HepG2 (cell line): Measurements from ENCODE around the gene TEAD1. TPM values are rescaled to one million over a fixed set of nuclear protein-coding genes. Genes with fewer than 3 reads are reported as not detected.
A peak's percentile ranks its signal among the peaks of the same experiment; 100 is the strongest.

Experiments used
- EED ChIP-seq: sonication (generic); formaldehyde crosslinking; IDR thresholded peaks from 2 replicates; pipeline ENCODE4 v1.5.0; 2020; ENCODE audit warnings: mild to moderate bottlenecking, missing genetic modification reagents
- LCORL ChIP-seq, 2 experiments: fragments of 450-650 bp in 1 of 2; sonication (generic) in 1 of 2; formaldehyde crosslinking in 1 of 2; IDR thresholded peaks; 2 replicates each; pipeline versions ENCODE4 v1.5.0 to v1.6.1; 2017 to 2020; ENCODE audit warnings: antibody characterized with exemption in 1 of 2, missing genetic modification reagents in 1 of 2
- MYNN ChIP-seq: sonication (generic); formaldehyde crosslinking; IDR thresholded peaks from 2 replicates; pipeline ENCODE4 v1.4.0; 2020; ENCODE audit warnings: mild to moderate bottlenecking, low read depth, missing genetic modification reagents
- NFE2L2 ChIP-seq: fragments of 150-350 bp; IDR thresholded peaks from 2 replicates; pipeline ENCODE4 v1.6.1; 2014; ENCODE audit warnings: low read length
- NFIB ChIP-seq: sonication (generic); formaldehyde crosslinking; IDR thresholded peaks from 2 replicates; pipeline ENCODE4 v1.9.0; 2021; ENCODE audit warnings: missing genetic modification reagents, mild to moderate bottlenecking, borderline replicate concordance
- NR2C2 ChIP-seq: sonication (generic); formaldehyde crosslinking; IDR thresholded peaks from 2 replicates; pipeline ENCODE4 v1.4.0; 2020; ENCODE audit warnings: missing genetic modification reagents, mild to moderate bottlenecking, moderate library complexity, borderline replicate concordance
- ZBTB7B ChIP-seq: sonication (generic); formaldehyde crosslinking; IDR thresholded peaks from 2 replicates; pipeline ENCODE4 v1.4.0; 2020; ENCODE audit warnings: missing genetic modification reagents
- ZEB1 ChIP-seq: IDR thresholded peaks from 2 replicates; pipeline ENCODE4 v1.6.1; 2012; ENCODE audit warnings: mild to moderate bottlenecking, low read depth, inconsistent platforms; ENCODE audit not compliant: insufficient replicate concordance
- ZMYM4 ChIP-seq: sonication (generic); formaldehyde crosslinking; IDR thresholded peaks from 2 replicates; pipeline ENCODE4 v1.8.1; 2023; ENCODE audit warnings: mild to moderate bottlenecking, missing genetic modification reagents
- ZNF12 ChIP-seq: sonication (generic); formaldehyde crosslinking; IDR thresholded peaks from 2 replicates; pipeline ENCODE4 v1.5.0; 2020; ENCODE audit warnings: missing genetic modification reagents
- ZNF251 ChIP-seq: sonication (generic); formaldehyde crosslinking; IDR thresholded peaks from 2 replicates; pipeline ENCODE4 v1.9.0; 2021; ENCODE audit warnings: mild to moderate bottlenecking, missing genetic modification reagents
- ZNF253 ChIP-seq: sonication (generic); formaldehyde crosslinking; IDR thresholded peaks from 2 replicates; pipeline ENCODE4 v1.8.0; 2022; ENCODE audit warnings: mild to moderate bottlenecking, missing genetic modification reagents, borderline replicate concordance
- ZNF629 ChIP-seq: sonication (generic); formaldehyde crosslinking; conservative IDR thresholded peaks from 2 replicates; pipeline ENCODE4 v1.5.0; 2020; ENCODE audit warnings: missing genetic modification reagents
- polyA plus RNA-seq, 8 experiments: library from polyadenylated mRNA; depleted of rRNA in 3 of 8; stranded (reverse) in 7 of 8; unstranded in 1 of 8; fragments of >200 nt; fragmentation: Illumina TruSeq in 4 of 8; extraction: Trizol in 4 of 8; gene quantifications; 2 replicates each; pipeline versions ENCODE4 v1.2.1 to v1.2.3, GENCODE V29; 2011 to 2016; ENCODE audit warnings: low read depth in 4 of 8, missing spikeins in 1 of 8, mixed read lengths in 1 of 8; ENCODE audit not compliant: insufficient read depth in 1 of 8
- total RNA-seq, 5 experiments: library from RNA; depleted of rRNA; stranded (reverse); fragments of >200 nt; fragmentation: Illumina TruSeq; extraction: Trizol; gene quantifications; 2 replicates each; pipeline ENCODE4 v1.2.3, GENCODE V29; 2016; ENCODE audit warnings: low read depth in 1 of 5
- TF ChIP-seq, protein P1 (sequence below): sonication (generic); formaldehyde crosslinking; IDR thresholded peaks from 2 replicates; pipeline ENCODE4 v1.5.1; 2020; ENCODE audit warnings: missing genetic modification reagents, mild to moderate bottlenecking, borderline replicate concordance
- TF ChIP-seq, protein P2 (sequence below): sonication (generic); formaldehyde crosslinking; IDR thresholded peaks from 2 replicates; pipeline ENCODE4 v1.4.0; 2020; ENCODE audit warnings: mild to moderate bottlenecking, missing genetic modification reagents
- TF ChIP-seq, protein P3 (sequence below): sonication (generic); formaldehyde crosslinking; IDR thresholded peaks from 2 replicates; pipeline ENCODE4 v1.5.0; 2020; ENCODE audit warnings: missing genetic modification reagents
- TF ChIP-seq, protein P4 (sequence below): sonication (generic); formaldehyde crosslinking; IDR thresholded peaks from 2 replicates; pipeline ENCODE4 v1.5.0; 2020; ENCODE audit warnings: mild to moderate bottlenecking, missing genetic modification reagents
- TF ChIP-seq, protein P5 (sequence below), 2 experiments: sonication (generic) in 1 of 2; formaldehyde crosslinking in 1 of 2; IDR thresholded peaks; 2 replicates each; pipeline versions ENCODE4 v1.5.1 to v1.6.1; 2011 to 2020; ENCODE audit warnings: borderline replicate concordance in 1 of 2, low read depth in 1 of 2, low read length in 1 of 2, mild to moderate bottlenecking in 1 of 2, missing genetic modification reagents in 1 of 2, moderate library complexity in 1 of 2
- TF ChIP-seq, protein P6 (sequence below): sonication (generic); formaldehyde crosslinking; IDR thresholded peaks from 2 replicates; pipeline ENCODE4 v1.8.1; 2023; ENCODE audit warnings: mild to moderate bottlenecking, missing genetic modification reagents, borderline replicate concordance

Gene TEAD1
- total and polyA plus RNA-seq, 2 of the 13 experiments (the other 11 are each of a cell fraction or from before 2014, with no cell fraction given), result 20.1 to 30.5 TPM

DNA sequence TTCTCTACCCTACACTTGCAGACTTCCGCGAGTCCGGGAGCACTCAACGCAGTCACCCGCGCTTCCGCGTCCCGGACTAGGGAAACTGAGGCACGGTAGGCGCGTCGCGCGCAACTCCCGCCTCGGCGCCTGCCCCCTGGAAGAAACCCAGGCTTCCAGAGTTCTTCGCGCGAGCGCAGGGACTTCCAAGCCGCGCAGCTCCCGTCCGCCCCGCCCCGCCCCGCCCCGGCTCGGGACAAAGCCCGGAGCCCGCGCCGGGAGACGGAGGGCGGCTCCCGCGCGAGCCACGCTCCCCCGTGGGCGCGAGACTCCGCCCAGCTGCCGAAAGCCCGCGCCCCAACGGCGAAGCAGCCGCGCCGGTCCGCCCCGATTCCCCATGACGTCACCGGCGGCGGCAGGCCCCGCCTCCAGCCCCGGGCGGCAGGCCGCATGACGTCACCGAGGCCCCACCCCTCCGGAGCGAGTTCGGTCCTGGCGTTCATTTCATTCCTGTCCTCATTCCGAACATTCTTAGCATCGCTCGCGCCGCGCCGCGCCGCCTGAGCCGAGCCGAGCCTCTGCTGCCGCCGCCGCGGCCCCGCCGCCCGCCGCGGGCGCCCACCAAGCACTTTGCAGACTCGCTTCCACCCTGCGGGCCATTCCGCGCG lies at the start of gene TEAD1 (continued):
- TF ChIP-seq, protein P1, sequence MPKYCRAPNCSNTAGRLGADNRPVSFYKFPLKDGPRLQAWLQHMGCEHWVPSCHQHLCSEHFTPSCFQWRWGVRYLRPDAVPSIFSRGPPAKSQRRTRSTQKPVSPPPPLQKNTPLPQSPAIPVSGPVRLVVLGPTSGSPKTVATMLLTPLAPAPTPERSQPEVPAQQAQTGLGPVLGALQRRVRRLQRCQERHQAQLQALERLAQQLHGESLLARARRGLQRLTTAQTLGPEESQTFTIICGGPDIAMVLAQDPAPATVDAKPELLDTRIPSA, result no peak
- no peak for TF ChIP-seq LCORL (IDR thresholded peaks at IDR 0.05)
- TF ChIP-seq LCORL (CRISPR knock-in tag; IDR thresholded peaks at IDR 0.05), result peak; percentile 47; the same call in 1 of the 2 replicates
- TF ChIP-seq ZMYM4 (CRISPR knock-in tag), result peak; percentile 75; the same call in 1 of the 2 replicates
- TF ChIP-seq ZNF253 (CRISPR knock-in tag), result no peak
- no peak for TF ChIP-seq ZEB1
- TF ChIP-seq ZNF251, result no peak
- TF ChIP-seq, protein P2, sequence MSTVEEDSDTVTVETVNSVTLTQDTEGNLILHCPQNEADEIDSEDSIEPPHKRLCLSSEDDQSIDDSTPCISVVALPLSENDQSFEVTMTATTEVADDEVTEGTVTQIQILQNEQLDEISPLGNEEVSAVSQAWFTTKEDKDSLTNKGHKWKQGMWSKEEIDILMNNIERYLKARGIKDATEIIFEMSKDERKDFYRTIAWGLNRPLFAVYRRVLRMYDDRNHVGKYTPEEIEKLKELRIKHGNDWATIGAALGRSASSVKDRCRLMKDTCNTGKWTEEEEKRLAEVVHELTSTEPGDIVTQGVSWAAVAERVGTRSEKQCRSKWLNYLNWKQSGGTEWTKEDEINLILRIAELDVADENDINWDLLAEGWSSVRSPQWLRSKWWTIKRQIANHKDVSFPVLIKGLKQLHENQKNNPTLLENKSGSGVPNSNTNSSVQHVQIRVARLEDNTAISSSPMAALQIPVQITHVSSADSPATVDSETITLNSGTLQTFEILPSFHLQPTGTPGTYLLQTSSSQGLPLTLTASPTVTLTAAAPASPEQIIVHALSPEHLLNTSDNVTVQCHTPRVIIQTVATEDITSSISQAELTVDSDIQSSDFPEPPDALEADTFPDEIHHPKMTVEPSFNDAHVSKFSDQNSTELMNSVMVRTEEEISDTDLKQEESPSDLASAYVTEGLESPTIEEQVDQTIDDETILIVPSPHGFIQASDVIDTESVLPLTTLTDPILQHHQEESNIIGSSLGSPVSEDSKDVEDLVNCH, result no peak
- no peak for TF ChIP-seq NR2C2 (CRISPR knock-in tag)
- TF ChIP-seq, protein P3, sequence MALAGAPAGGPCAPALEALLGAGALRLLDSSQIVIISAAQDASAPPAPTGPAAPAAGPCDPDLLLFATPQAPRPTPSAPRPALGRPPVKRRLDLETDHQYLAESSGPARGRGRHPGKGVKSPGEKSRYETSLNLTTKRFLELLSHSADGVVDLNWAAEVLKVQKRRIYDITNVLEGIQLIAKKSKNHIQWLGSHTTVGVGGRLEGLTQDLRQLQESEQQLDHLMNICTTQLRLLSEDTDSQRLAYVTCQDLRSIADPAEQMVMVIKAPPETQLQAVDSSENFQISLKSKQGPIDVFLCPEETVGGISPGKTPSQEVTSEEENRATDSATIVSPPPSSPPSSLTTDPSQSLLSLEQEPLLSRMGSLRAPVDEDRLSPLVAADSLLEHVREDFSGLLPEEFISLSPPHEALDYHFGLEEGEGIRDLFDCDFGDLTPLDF (CRISPR knock-in tag), result no peak; the same call in none of the 2 replicates
- no peak for TF ChIP-seq NFE2L2
- TF ChIP-seq, protein P4, sequence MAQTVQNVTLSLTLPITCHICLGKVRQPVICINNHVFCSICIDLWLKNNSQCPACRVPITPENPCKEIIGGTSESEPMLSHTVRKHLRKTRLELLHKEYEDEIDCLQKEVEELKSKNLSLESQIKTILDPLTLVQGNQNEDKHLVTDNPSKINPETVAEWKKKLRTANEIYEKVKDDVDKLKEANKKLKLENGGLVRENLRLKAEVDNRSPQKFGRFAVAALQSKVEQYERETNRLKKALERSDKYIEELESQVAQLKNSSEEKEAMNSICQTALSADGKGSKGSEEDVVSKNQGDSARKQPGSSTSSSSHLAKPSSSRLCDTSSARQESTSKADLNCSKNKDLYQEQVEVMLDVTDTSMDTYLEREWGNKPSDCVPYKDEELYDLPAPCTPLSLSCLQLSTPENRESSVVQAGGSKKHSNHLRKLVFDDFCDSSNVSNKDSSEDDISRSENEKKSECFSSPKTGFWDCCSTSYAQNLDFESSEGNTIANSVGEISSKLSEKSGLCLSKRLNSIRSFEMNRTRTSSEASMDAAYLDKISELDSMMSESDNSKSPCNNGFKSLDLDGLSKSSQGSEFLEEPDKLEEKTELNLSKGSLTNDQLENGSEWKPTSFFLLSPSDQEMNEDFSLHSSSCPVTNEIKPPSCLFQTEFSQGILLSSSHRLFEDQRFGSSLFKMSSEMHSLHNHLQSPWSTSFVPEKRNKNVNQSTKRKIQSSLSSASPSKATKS (CRISPR knock-in tag), result no peak
- TF ChIP-seq, protein P5, sequence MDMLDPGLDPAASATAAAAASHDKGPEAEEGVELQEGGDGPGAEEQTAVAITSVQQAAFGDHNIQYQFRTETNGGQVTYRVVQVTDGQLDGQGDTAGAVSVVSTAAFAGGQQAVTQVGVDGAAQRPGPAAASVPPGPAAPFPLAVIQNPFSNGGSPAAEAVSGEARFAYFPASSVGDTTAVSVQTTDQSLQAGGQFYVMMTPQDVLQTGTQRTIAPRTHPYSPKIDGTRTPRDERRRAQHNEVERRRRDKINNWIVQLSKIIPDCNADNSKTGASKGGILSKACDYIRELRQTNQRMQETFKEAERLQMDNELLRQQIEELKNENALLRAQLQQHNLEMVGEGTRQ (IDR thresholded peaks at IDR 0.05; ENCODE audit: low read depth, low read length), result no peak
- TF ChIP-seq, protein P5 (CRISPR knock-in tag; IDR thresholded peaks at IDR 0.05; ENCODE audit: borderline replicate concordance), result no peak
- no peak for TF ChIP-seq MYNN (CRISPR knock-in tag)
- TF ChIP-seq ZBTB7B (CRISPR knock-in tag), result no peak
- TF ChIP-seq, protein P6, sequence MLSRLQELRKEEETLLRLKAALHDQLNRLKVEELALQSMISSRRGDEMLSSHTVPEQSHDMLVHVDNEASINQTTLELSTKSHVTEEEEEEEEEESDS (CRISPR knock-in tag), result no peak
- no peak for TF ChIP-seq ZNF629 (CRISPR knock-in tag)
- TF ChIP-seq NFIB (CRISPR knock-in tag), result no peak
- TF ChIP-seq ZNF12, result no peak
- no peak for TF ChIP-seq EED (CRISPR knock-in tag)
